Measurements from ENCODE around the gene ARHGEF7. TPM values are rescaled to one million over a fixed set of nuclear protein-coding genes. Genes with fewer than 3 reads are reported as not detected.

ARHGEF7 gene
- total RNA-seq, 4 donors from 2014 or later = 42.8 to 125 (median 61.1) TPM

GRCh38 chr13:111171629-111172028, 56.5 kb downstream of the ARHGEF7 start:
- DNase-seq (ENCODE audit: low spot score in 2 of 2) = no peak
- no peak overlapping the region for H3K4me3 ChIP-seq (ENCODE audit: low read depth, poor library complexity, severe bottlenecking)
- 81 to 84% methylated on average over 2 of the region's 2 CpGs for WGBS, 2 donors
- TF ChIP-seq, protein P1, sequence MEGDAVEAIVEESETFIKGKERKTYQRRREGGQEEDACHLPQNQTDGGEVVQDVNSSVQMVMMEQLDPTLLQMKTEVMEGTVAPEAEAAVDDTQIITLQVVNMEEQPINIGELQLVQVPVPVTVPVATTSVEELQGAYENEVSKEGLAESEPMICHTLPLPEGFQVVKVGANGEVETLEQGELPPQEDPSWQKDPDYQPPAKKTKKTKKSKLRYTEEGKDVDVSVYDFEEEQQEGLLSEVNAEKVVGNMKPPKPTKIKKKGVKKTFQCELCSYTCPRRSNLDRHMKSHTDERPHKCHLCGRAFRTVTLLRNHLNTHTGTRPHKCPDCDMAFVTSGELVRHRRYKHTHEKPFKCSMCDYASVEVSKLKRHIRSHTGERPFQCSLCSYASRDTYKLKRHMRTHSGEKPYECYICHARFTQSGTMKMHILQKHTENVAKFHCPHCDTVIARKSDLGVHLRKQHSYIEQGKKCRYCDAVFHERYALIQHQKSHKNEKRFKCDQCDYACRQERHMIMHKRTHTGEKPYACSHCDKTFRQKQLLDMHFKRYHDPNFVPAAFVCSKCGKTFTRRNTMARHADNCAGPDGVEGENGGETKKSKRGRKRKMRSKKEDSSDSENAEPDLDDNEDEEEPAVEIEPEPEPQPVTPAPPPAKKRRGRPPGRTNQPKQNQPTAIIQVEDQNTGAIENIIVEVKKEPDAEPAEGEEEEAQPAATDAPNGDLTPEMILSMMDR (IDR thresholded peaks at IDR 0.05) = no peak
- TF ChIP-seq POLR2A (IDR thresholded peaks at IDR 0.05) = no peak
- intact Hi-C loops (cut with DNase I; ENCODE audit: low total_unique reads) = no loop called here

- no peak for DNase-seq (ENCODE audit: low spot score in 2 of 2)
- 71 to 74% methylated on average over 15 of the region's 15 CpGs for whole genome bisulfite sequencing, 2 donors
- intact Hi-C loops (cut with DNase I; ENCODE audit: low total_unique reads) = no loop called here
- no peak overlapping the region for H3K4me3 ChIP-seq (ENCODE audit: low read depth, poor library complexity, severe bottlenecking)
- TF ChIP-seq, protein P1 (IDR thresholded peaks at IDR 0.05) = no peak
- no peak for TF ChIP-seq POLR2A (IDR thresholded peaks at IDR 0.05)
Measured at GRCh38 chr13:111174377-111175114, 59.4 kb downstream of the ARHGEF7 start.

GRCh38 chr13:111175372-111175771, 60.3 kb downstream of the ARHGEF7 start:
- intact Hi-C loops (cut with DNase I; ENCODE audit: low total_unique reads) = no loop called here
- TF ChIP-seq, protein P1 (IDR thresholded peaks at IDR 0.05) = no peak
- TF ChIP-seq POLR2A (IDR thresholded peaks at IDR 0.05) = no peak
- WGBS, 2 donors = 55 to 58% methylated on average over 4 of the region's 4 CpGs
- DNase-seq (ENCODE audit: low spot score in 2 of 2) = no peak
- H3K4me3 ChIP-seq (ENCODE audit: low read depth, poor library complexity, severe bottlenecking) = no peak overlapping the region

- WGBS, 2 donors = 86 to 88% methylated on average over 4 of the region's 4 CpGs
- H3K4me3 ChIP-seq (ENCODE audit: low read depth, poor library complexity, severe bottlenecking) = no peak overlapping the region
- intact Hi-C loops (cut with DNase I; ENCODE audit: low total_unique reads) = no loop called here
- no peak for TF ChIP-seq POLR2A (IDR thresholded peaks at IDR 0.05)
- TF ChIP-seq, protein P1 (IDR thresholded peaks at IDR 0.05) = no peak
- DNase-seq (ENCODE audit: low spot score in 2 of 2) = no peak
Measured at GRCh38 chr13:111175935-111176334, 60.8 kb downstream of the ARHGEF7 start.

GRCh38 chr13:111176421-111176820, 61.3 kb downstream of the ARHGEF7 start:
- WGBS, 2 donors = 95 to 97% methylated on average over 8 of the region's 8 CpGs
- no peak overlapping the region for H3K4me3 ChIP-seq (ENCODE audit: low read depth, poor library complexity, severe bottlenecking)
- intact Hi-C loops (cut with DNase I; ENCODE audit: low total_unique reads) = no loop called here
- TF ChIP-seq POLR2A (IDR thresholded peaks at IDR 0.05) = no peak
- TF ChIP-seq, protein P1 (IDR thresholded peaks at IDR 0.05) = no peak
- DNase-seq (ENCODE audit: low spot score in 2 of 2) = no peak

Measured in lower leg skin (tissue), 4 donors.